Left lung (tissue), 10 donors: ENCODE measurements around the gene PBRM1. TPM values are rescaled to one million over a fixed set of nuclear protein-coding genes. Genes with fewer than 3 reads are reported as not detected.

Experiments
- ATAC-seq: fragments of 200-7000 bp; cut with Tn5 transposase; one replicate; pipeline ENCODE4 v1.9.1; 2020; ENCODE audit warnings: moderate library complexity
- DNase-seq, 4 donors: peaks; one replicate each; pipeline ENCODE4 v3.0.0-alpha.2; 2013 to 2020
- H3K27ac ChIP-seq, 2 donors: fragments of 200-600 bp; sonication (generic) in 1 of 2; one replicate each; pipeline versions ENCODE4 v1.5.0 to v1.8.0; 2020 to 2021
- H3K27me3 ChIP-seq, 2 donors: fragments of 200-600 bp; sonication (generic) in 1 of 2; one replicate each; pipeline versions ENCODE4 v1.5.0 to v1.8.0; 2020 to 2021
- H3K36me3 ChIP-seq, 2 donors: fragments of 200-600 bp; sonication (generic) in 1 of 2; one replicate each; pipeline versions ENCODE4 v1.5.0 to v1.8.0; 2020 to 2021
- H3K4me1 ChIP-seq, 2 donors: fragments of 200-600 bp; one replicate each; pipeline ENCODE4 v1.8.0; 2021
- H3K4me3 ChIP-seq, 2 donors: fragments of 200-600 bp; sonication (generic) in 1 of 2; one replicate each; pipeline versions ENCODE4 v1.5.0 to v1.8.0; 2020 to 2021; ENCODE audit warnings: mild to moderate bottlenecking in 1 of 2
- H3K9me3 ChIP-seq, 2 donors: fragments of 200-600 bp; sonication (generic) in 1 of 2; one replicate each; pipeline versions ENCODE4 v1.5.0 to v1.8.0; 2020 to 2021
- intact Hi-C, 2 donors: fragments of 100-400 bp; cut with DNase I; formaldehyde crosslinking; loops; one replicate each; pipeline versions ENCODE4 v1.11.2 to v1.14.2; 2022
- polyA plus RNA-seq, 6 donors: library from polyadenylated mRNA; unstranded; fragments of 120-200 nt; gene quantifications; one replicate each; pipeline ENCODE4 v1.2.1, GENCODE V29; 2013; ENCODE audit not compliant: insufficient read length in 6 of 6
- total RNA-seq, 2 donors: library from RNA; stranded (reverse); fragmentation: NEBNext Ultra II Directional; extraction: Animal tissue kit (Norgen Biotek cat#: 25700); gene quantifications; one replicate each; pipeline ENCODE4 v1.2.1, GENCODE V29; 2021
- TF ChIP-seq, protein P1 (sequence below), 2 donors: fragments of 200-600 bp; sonication (generic) in 1 of 2; IDR thresholded peaks; one replicate each; pipeline versions ENCODE4 v1.5.0 to v1.8.0; 2021; ENCODE audit warnings: antibody characterized with exemption in 2 of 2
- donor health status: DM: no; HTN: yes; CAD: no.
- donor health status: DM: no; HTN: no; CAD: no.

PBRM1 gene
- total and polyA plus RNA-seq, 8 donors: 62.2 to 79.8 (median 65.8) TPM

DNA sequence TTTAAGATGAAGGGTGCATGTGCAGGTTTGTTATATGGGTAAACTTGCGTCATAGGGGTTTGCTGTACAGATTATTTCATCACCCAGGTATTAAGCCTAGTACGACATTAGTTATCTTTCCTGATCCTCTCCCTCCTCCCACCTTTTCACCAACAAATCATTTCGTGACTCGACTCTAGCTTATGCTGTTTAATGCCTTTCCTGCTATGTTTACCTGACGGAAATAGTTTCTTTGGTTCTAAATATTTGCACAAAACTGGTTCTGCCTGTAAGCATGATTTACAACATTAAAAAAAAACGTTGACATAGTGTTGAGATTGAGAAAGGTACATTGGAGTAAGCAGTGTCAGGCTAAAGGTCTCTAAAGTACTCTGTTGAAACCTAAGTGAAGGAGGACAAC, 2.6 kb upstream of the PBRM1 start:
- Histone ChIP-seq H3K4me1 (peaks cover 22 to 45% of the 10 kb centered on the region in 2 donors), H3K4me3 (peak overlapping the region in 1 of 2 donors; percentile 82), H3K9me3 (no peaks in the 10 kb centered on the region), H3K27me3 (no peaks in the 10 kb centered on the region), H3K27ac (no peak overlapping the region), H3K36me3 (peaks cover 12 to 62% of the 10 kb centered on the region in 2 donors)
- ATAC-seq: no peak
- no peak for DNase-seq
- intact Hi-C loops: no loop called here
- TF ChIP-seq, protein P1, sequence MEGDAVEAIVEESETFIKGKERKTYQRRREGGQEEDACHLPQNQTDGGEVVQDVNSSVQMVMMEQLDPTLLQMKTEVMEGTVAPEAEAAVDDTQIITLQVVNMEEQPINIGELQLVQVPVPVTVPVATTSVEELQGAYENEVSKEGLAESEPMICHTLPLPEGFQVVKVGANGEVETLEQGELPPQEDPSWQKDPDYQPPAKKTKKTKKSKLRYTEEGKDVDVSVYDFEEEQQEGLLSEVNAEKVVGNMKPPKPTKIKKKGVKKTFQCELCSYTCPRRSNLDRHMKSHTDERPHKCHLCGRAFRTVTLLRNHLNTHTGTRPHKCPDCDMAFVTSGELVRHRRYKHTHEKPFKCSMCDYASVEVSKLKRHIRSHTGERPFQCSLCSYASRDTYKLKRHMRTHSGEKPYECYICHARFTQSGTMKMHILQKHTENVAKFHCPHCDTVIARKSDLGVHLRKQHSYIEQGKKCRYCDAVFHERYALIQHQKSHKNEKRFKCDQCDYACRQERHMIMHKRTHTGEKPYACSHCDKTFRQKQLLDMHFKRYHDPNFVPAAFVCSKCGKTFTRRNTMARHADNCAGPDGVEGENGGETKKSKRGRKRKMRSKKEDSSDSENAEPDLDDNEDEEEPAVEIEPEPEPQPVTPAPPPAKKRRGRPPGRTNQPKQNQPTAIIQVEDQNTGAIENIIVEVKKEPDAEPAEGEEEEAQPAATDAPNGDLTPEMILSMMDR (IDR thresholded peaks at IDR 0.05): no peak

DNA sequence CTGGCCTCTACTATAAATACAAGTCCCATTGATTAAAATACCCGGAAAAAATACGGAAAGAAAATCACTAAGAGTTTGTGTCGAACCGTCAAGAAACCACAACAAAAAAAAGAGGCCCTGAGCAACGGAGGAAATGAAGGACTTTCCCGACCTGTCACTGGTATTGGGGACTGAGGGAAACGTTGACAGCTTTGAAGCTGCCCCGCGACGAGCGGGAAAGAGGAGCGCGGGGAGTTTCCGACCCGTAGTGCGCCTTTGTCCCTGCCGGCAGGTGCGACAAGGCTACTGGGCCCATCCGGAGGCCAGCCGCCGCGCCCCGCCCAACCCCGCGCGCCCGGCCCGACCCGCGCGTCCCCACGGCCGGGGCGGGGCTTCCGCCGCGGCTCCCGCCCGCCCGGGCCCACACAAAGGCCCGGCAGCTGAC, 416 bp downstream of the PBRM1 start:
- ATAC-seq (peak; percentile 87), DNase-seq (peak in 3 of 4 donors; percentile 74 to 94 (median 84))
- Histone ChIP-seq H3K4me1 (peaks cover 28 to 75% of the 10 kb centered on the region in 2 donors), H3K9me3 (no peaks in the 10 kb centered on the region), H3K4me3 (peak overlapping the region; percentile 68 to 82), H3K27me3 (no peaks in the 10 kb centered on the region), H3K27ac (peak overlapping the region; percentile 96), H3K36me3 (peaks cover 8 to 37% of the 10 kb centered on the region in 2 donors)
- TF ChIP-seq, protein P1 (IDR thresholded peaks at IDR 0.05): no peak
- intact Hi-C loops: no loop called here

DNA sequence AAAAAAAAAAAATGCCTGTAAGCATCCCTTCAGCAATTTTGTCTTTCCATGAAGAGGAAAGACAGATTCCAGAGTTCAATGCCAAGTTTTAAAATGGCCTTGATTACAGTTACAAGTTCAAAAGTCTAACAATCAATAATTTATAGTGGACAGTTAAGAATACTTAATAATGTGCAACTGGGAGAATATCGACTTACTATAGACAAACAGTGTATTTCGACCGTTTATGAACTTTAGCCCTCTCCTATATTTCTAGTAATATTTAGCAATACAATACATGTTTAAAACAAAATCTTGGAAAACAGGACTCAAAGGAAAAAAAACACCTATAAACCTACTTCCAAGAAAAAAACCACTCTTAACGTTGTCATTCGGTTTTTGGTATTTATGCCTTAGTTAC, 1.5 kb downstream of the PBRM1 start:
- H3K36me3 ChIP-seq: peaks cover 2 to 35% of the 10 kb centered on the region in 2 donors
- H3K9me3 ChIP-seq: no peaks in the 10 kb centered on the region
- peaks cover 32 to 86% of the 10 kb centered on the region in 2 donors for H3K4me1 ChIP-seq
- TF ChIP-seq, protein P1 (IDR thresholded peaks at IDR 0.05): no peak
- peak overlapping the region; percentile 68 to 82 for H3K4me3 ChIP-seq
- DNase-seq (no peak), ATAC-seq (no peak)
- H3K27ac ChIP-seq: peak overlapping the region; percentile 96
- intact Hi-C loops: no loop called here
- no peaks in the 10 kb centered on the region for H3K27me3 ChIP-seq

DNA sequence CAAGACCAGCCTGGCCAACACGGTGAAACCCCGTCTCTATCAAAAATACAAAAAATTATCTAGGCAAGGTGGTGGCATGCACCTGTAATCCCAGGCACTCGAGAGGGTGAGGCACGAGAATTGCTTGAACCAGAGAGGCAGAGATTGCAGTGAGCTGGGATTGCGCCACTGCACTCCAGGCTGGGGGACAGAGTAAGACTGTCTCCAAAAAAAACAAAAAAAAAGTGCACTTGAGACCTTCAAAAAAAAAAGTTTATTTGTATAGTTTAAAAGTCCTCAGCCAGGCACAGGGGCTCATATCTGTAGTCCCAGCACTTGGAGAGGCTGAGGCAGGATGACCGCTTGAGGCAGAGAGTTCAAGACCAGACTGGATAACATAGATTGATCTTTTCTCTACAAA, 2.1 kb downstream of the PBRM1 start:
- Histone ChIP-seq H3K36me3 (peaks cover 0 to 35% of the 10 kb centered on the region in 2 donors), H3K4me3 (no peak overlapping the region), H3K9me3 (no peaks in the 10 kb centered on the region), H3K27ac (peak overlapping the region in 1 of 2 donors; percentile 44), H3K27me3 (no peaks in the 10 kb centered on the region), H3K4me1 (peaks cover 36 to 89% of the 10 kb centered on the region in 2 donors)
- ATAC-seq (peak; percentile 6), DNase-seq (peak in 1 of 4 donors; percentile 75)
- intact Hi-C loops: no loop called here
- TF ChIP-seq, protein P1 (IDR thresholded peaks at IDR 0.05): no peak

DNA sequence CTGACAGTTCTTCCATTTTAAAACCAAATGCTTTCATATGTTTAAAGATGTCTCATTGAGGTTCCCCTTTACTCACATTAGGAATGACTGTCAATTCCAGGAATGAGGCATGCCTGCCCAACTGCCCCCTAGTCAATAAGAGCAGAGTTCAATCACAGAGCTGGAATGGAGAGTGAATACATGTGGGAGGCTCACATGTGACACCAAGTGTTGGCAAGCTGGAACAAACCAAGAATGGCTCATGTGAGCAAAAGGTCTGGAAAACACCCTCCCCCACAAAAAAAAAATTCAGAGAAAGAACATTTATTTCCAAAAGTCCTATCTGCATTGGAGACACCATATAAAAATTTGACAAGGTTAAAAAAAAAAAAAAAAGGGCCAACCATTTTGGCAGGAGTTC, 3.7 kb downstream of the PBRM1 start:
- peak overlapping the region in 1 of 2 donors; percentile 0 for H3K4me3 ChIP-seq
- TF ChIP-seq, protein P1 (IDR thresholded peaks at IDR 0.05): no peak
- no peaks in the 10 kb centered on the region for H3K27me3 ChIP-seq
- peaks cover 0 to 35% of the 10 kb centered on the region in 2 donors for H3K36me3 ChIP-seq
- ATAC-seq (no peak), DNase-seq (peak in 1 of 4 donors; percentile 37)
- intact Hi-C loops: no loop called here
- H3K4me1 ChIP-seq: peaks cover 33 to 74% of the 10 kb centered on the region in 2 donors
- no peaks in the 10 kb centered on the region for H3K9me3 ChIP-seq
- peak overlapping the region; percentile 44 to 81 for H3K27ac ChIP-seq
